Measurements from ENCODE around the gene MYEF2. TPM values are rescaled to one million over a fixed set of nuclear protein-coding genes. Genes with fewer than 3 reads are reported as not detected.

Gene MYEF2
- total RNA-seq, 4 donors from 2014 or later = 2.6 to 65.3 (median 35.5) TPM

DNA sequence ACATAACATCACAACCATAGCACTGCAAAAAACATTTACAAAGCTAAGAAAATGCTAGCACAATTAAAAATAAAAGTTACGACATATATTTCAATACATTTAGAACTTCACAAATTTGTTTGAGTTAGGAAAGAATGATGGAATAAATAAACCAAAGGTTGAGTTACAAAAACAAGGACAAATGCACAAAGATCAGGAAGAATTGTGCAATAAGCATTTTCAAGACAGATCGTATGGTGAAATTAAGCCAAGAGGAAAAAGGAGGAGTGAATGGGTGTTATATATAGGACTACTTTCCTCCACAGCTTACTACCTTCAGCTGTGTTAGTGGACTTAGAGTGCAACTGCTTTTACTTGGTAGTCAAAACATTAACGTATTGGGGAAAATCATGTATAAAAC, 7.4 kb upstream of the MYEF2 start:
- H3K27ac ChIP-seq = no peak overlapping the region
- no peak for TF ChIP-seq POLR2A (IDR thresholded peaks at IDR 0.05)
- TF ChIP-seq, protein P1, sequence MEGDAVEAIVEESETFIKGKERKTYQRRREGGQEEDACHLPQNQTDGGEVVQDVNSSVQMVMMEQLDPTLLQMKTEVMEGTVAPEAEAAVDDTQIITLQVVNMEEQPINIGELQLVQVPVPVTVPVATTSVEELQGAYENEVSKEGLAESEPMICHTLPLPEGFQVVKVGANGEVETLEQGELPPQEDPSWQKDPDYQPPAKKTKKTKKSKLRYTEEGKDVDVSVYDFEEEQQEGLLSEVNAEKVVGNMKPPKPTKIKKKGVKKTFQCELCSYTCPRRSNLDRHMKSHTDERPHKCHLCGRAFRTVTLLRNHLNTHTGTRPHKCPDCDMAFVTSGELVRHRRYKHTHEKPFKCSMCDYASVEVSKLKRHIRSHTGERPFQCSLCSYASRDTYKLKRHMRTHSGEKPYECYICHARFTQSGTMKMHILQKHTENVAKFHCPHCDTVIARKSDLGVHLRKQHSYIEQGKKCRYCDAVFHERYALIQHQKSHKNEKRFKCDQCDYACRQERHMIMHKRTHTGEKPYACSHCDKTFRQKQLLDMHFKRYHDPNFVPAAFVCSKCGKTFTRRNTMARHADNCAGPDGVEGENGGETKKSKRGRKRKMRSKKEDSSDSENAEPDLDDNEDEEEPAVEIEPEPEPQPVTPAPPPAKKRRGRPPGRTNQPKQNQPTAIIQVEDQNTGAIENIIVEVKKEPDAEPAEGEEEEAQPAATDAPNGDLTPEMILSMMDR (IDR thresholded peaks at IDR 0.05) = no peak
- intact Hi-C loops (cut with DNase I; ENCODE audit: low total_unique reads) = no loop called here
- no peaks in the 10 kb centered on the region for H3K27me3 ChIP-seq
- no peak overlapping the region for H3K4me3 ChIP-seq
- H3K9me3 ChIP-seq = no peaks in the 10 kb centered on the region
- no peaks in the 10 kb centered on the region for H3K4me1 ChIP-seq
- H3K36me3 ChIP-seq = no peaks in the 10 kb centered on the region
- no peak for DNase-seq

- no peaks in the 10 kb centered on the region for H3K9me3 ChIP-seq
- no peaks in the 10 kb centered on the region for H3K4me1 ChIP-seq
- no peak overlapping the region for H3K27ac ChIP-seq
- no peaks in the 10 kb centered on the region for H3K36me3 ChIP-seq
- no peaks in the 10 kb centered on the region for H3K27me3 ChIP-seq
- no peak overlapping the region for H3K4me3 ChIP-seq
- TF ChIP-seq, protein P1 (IDR thresholded peaks at IDR 0.05) = no peak
- no peak for TF ChIP-seq POLR2A (IDR thresholded peaks at IDR 0.05)
- intact Hi-C loops (cut with DNase I; ENCODE audit: low total_unique reads) = no loop called here
- DNase-seq = no peak
Observed at GRCh38 chr15:48182749-48183148, 4.7 kb upstream of the MYEF2 start.

DNA sequence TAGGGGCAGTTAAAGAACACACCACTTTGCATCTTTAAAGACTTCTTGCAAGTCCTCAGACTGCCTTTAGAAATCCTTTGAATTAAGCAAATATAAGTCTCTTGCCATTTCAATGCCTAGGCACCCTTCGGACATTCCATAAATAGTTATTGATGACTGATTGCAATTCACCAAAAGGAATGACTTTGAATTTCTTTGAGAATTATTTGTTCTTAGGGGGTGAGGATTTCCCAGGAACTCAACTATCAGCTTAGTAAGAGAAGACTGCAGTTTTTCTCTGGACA, 495 bp upstream of the MYEF2 start:
- Histone ChIP-seq H3K4me1 (no peaks in the 10 kb centered on the region), H3K4me3 (no peak overlapping the region), H3K36me3 (no peaks in the 10 kb centered on the region), H3K27me3 (no peaks in the 10 kb centered on the region), H3K27ac (no peak overlapping the region), H3K9me3 (no peaks in the 10 kb centered on the region)
- TF ChIP-seq POLR2A (IDR thresholded peaks at IDR 0.05) = no peak
- TF ChIP-seq, protein P1 (IDR thresholded peaks at IDR 0.05) = no peak
- no peak for DNase-seq
- intact Hi-C loops (cut with DNase I; ENCODE audit: low total_unique reads) = no loop called here

- H3K27me3 ChIP-seq = no peaks in the 10 kb centered on the region
- no peak for DNase-seq
- no peak for TF ChIP-seq POLR2A (IDR thresholded peaks at IDR 0.05)
- TF ChIP-seq, protein P1 (IDR thresholded peaks at IDR 0.05) = no peak
- H3K9me3 ChIP-seq = no peaks in the 10 kb centered on the region
- intact Hi-C loops (cut with DNase I; ENCODE audit: low total_unique reads) = no loop called here
- H3K36me3 ChIP-seq = no peaks in the 10 kb centered on the region
- no peaks in the 10 kb centered on the region for H3K4me1 ChIP-seq
- H3K4me3 ChIP-seq = peak overlapping the region; percentile 16 to 47
- peak overlapping the region in 1 of 2 donors; percentile 56 for H3K27ac ChIP-seq
Observed at GRCh38 chr15:48177383-48177765, 721 bp downstream of the MYEF2 start.

DNA sequence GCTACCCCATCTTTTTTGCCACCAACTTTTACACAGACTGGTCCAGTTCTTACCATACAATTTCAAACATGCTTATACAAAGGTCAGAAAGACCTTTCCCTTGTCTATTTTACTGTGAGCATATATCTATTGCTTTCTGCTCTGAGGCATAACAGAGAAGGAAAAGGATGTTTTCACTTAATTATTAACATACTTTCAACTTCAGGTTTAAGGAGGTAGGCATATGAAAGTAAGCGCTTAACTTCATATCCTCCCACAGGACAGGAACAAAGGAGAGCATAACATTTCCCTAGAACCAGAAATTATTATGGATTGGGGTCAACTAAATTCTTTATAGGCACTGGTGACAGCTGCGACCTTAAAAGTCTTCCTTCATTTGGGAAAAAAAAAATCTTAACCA, 1.1 kb downstream of the MYEF2 start:
- Histone ChIP-seq H3K4me1 (no peaks in the 10 kb centered on the region), H3K9me3 (no peaks in the 10 kb centered on the region), H3K27ac (no peak overlapping the region), H3K4me3 (peak overlapping the region in 1 of 2 donors; percentile 47), H3K27me3 (no peaks in the 10 kb centered on the region), H3K36me3 (no peaks in the 10 kb centered on the region)
- TF ChIP-seq, protein P1 (IDR thresholded peaks at IDR 0.05) = no peak
- TF ChIP-seq POLR2A (IDR thresholded peaks at IDR 0.05) = no peak
- intact Hi-C loops (cut with DNase I; ENCODE audit: low total_unique reads) = no loop called here
- no peak for DNase-seq
